T-helper 1 cell treated with Interleukin-12 subunit alpha and Interleukin-12 subunit beta and Interleukin-4 antibody, amounts not matched to agents 30 ng/mL and 1 ng/mL, for 36 hours (primary cell): ENCODE measurements around the gene GJC1. TPM values are rescaled to one million over a fixed set of nuclear protein-coding genes. Genes with fewer than 3 reads are reported as not detected.
"Not testable (repeated sequence)": the region's sequence is repeated elsewhere in the genome, so short reads cannot be mapped to it uniquely, and the experiment has no call there.

Experiments used
- intact Hi-C: fragments of 100-400 bp; cut with micrococcal nuclease; formaldehyde crosslinking; loops from one replicate; pipeline ENCODE4 v1.15.1; 2024
- total RNA-seq: library from RNA; stranded (reverse); gene quantifications from 2 replicates; pipeline ENCODE4 v1.2.3, GENCODE V29; 2022

The GJC1 gene
- total RNA-seq, 1 donor from 2014 or later = 1.3 TPM

GRCh38 chr17:44761932-44762810 lies 67.9 kb downstream of the GJC1 start:
- intact Hi-C loops = no loop called here

DNA sequence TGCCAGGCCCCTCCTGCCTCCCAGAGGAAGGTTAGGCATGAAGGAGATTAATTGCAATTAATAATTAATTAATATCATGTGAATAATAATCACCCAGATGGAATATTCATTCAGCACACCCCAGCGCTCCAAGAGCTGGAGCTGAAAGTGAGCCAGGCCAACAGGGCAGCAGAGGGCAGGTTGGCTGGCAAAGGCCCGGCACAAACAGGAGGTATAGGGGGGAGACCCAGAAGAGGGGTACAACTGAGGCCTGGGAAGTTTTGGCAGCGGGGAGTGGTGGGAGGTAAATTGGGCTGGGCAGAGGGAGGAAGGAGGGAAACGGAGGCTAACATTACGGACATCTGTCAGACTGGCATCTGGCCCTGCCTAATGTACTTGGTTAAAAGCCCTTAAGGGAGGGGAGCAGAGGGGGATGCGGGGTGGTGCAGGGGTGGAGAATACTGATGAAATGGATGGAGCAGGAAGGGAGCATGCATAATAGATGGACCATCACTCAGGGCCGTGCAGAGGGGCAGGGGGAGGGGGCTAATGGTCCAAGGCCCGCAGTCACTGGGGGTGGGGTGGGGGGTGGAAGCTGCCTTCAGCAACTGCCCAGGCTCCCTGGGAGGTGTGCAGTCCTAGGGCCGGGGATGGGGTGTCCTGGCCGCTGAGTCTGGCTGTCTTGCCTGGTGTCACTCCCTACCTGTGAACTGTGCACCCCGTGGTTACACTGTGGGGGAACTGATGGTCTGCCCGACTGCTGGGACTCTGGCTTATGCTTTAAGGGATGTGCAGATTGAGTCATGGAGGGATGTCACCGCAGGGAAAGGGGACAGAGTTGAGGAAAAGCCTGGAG lies 69.4 kb downstream of the GJC1 start:
- intact Hi-C loops = no loop called here

DNA sequence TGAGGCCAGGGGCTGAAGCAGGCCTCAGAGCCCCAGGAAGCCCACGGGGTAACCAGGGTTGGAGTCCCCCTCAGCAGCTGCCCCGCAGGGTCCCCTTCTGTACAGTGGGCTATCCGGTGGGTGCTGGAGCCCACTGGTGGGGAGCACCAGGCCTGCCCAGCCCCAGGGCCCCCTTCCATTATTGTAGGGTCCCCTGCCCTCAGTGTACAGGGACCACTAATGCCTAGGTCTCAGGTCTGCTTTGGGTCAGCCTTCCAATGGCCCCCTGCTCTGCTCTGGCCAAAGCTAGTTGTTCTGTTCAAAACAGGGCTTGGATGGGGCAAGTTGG lies 70.2 kb downstream of the GJC1 start:
- intact Hi-C loops = no loop called here

DNA sequence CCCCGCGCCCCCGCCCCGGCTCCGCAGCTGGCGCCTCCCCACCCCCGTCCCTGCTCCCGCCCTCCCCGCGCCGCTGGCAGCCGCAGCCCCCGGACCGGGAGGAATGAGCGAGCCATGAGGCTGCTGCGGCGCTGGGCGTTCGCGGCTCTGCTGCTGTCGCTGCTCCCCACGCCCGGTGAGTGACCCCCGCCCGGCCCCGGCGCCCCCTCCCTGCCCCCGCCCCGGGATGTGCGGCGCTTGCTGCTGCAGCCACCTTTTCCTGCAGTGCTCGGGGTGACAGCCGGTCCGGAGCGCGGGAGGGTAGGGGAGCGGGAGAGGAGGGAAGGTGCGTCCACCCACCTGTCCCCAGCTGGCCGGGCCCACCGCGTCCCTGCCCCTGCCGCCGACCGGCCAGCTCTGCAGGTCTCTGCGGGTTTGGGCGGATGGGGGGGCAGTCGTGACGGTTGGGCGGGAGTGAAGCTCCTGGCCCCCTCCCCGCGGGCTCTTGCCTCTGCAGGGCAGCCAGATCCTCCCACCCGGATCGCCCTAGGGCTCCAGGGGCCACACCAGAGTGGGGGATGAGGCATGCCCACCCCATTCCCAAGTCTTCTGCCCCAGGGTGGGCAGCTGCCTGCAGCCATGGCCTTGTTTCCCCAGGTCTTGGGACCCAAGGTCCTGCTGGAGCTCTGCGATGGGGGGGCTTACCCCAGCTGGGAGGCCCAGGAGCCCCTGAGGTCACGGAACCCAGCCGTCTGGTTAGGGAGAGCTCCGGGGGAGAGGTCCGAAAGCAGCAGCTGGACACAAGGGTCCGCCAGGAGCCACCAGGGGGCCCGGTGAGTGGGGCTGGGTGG lies 70.8 kb downstream of the GJC1 start:
- intact Hi-C loops = no loop called here

- intact Hi-C loops = no loop called here
Observed at GRCh38 chr17:44758414-44759085, 71.5 kb downstream of the GJC1 start, which contains the start of gene ADAM11. Gene ADAM11 (plus strand): TSS chr17:44758988. CDS start chr17:44759200, 212 bp downstream.

GRCh38 chr17:44757918-44758413 lies 72.1 kb downstream of the GJC1 start:
- intact Hi-C loops = no loop called here

- intact Hi-C loops = no loop called here
Observed at GRCh38 chr17:44757045-44757917, 72.8 kb downstream of the GJC1 start.

- intact Hi-C loops = not testable (repeated sequence)
Observed at GRCh38 chr17:44755180-44755579, 74.9 kb downstream of the GJC1 start.

DNA sequence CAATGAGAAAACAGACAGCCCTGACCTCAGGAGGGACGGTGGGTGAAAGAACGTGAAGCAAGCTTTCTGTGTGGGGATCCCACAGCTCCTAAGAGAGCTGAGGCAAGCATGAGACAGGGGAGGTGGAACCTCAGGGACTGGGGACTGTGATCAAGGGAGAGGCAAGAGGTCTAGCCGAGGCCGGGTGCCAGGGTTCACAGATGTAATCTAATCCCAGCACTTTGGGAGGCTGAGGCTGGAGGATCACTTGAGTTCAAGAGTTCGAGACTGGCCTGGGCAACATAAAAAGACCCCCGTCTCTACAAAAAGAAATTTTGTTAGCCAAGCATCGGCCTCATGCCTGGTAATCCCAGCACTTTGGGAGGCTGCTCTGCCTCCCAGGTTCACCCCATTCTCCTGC lies 75.8 kb downstream of the GJC1 start:
- intact Hi-C loops = no loop called here

- intact Hi-C loops = no loop called here
Observed at GRCh38 chr17:44752953-44753861, 76.9 kb downstream of the GJC1 start.

GRCh38 chr17:44751806-44752205 lies 78.3 kb downstream of the GJC1 start:
- intact Hi-C loops = no loop called here

GRCh38 chr17:44751331-44751730 lies 78.8 kb downstream of the GJC1 start:
- intact Hi-C loops = no loop called here

- intact Hi-C loops = no loop called here
Observed at GRCh38 chr17:44749980-44750318, 80.1 kb downstream of the GJC1 start.

DNA sequence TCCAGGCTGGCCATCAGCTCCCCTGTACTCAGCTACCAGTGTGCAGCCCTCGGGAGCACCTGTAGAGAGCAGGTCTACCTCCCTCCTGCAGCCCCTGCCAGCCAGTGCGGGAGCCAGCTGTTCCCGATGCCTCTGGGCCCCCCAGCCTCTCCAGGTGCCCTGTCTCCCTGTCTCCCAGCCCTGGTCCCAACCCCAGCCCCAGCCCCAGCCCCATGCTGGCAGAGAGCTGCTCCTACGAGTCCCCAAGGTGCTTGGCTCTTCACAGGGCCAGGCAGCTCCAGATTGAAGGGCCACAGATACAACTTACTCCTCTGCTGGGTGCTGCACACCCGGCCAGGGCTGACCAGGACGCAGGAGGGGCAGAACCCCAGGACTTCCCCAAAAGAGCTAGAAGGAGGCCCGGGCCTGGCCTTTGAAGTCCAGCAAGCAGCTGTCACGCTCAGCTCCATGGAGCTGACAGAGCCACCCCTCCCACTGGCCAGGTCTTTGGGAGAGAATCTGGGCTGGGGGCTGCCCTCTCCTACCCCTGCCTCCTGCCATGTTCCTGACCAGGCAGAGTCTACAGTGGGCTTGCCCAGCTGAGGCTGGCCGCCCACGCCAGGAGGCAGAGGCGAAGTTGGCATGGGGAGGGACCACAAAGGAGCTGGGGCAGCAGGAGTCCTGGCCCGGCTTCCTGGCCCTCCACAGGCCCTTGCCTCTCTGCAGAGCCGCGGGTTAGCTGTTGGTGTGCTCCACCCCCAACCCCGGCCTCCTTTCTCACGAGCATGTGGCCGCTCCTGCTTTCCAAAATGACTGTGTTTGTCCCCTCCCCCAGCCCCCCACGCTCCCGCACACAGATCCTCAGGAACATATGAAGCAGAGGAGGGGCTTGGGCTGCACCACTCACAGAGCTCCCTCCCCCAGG lies 80.8 kb downstream of the GJC1 start:
- intact Hi-C loops = no loop called here
